Astrocyte (in vitro differentiated cells and primary cell): Measurements from ENCODE around the gene C1QL1. TPM values are rescaled to one million over a fixed set of nuclear protein-coding genes. Genes with fewer than 3 reads are reported as not detected.

Experiments
- DNase-seq: peaks from one replicate; pipeline ENCODE4 v3.0.0-alpha.2; 2010; ENCODE audit warnings: low read depth
- FAIRE-seq: peaks from 2 replicates; lab custom pipeline; 2011; peaks lifted over from hg19 to GRCh38; lab: Jason Lieb, UNC
- H2AFZ ChIP-seq: 2 replicates; pipeline ENCODE4 v1.6.0; 2012; ENCODE audit warnings: low read depth, low read length, inconsistent platforms
- H3K27ac ChIP-seq: 2 replicates; pipeline ENCODE4 v1.5.1; 2011; ENCODE audit warnings: low read depth, low read length, inconsistent platforms
- H3K27me3 ChIP-seq: 2 replicates; pipeline ENCODE4 v1.6.0; 2011; ENCODE audit warnings: low read length, inconsistent platforms; ENCODE audit not compliant: insufficient read depth
- H3K36me3 ChIP-seq: 2 replicates; pipeline ENCODE4 v1.5.1; 2011; ENCODE audit warnings: low read length, inconsistent platforms; ENCODE audit not compliant: insufficient read depth
- H3K4me1 ChIP-seq: 2 replicates; pipeline ENCODE4 v1.5.1; 2011; ENCODE audit warnings: low read length, inconsistent platforms; ENCODE audit not compliant: insufficient read depth
- H3K4me2 ChIP-seq: 2 replicates; pipeline ENCODE4 v1.6.0; 2012; ENCODE audit warnings: low read length, inconsistent platforms
- H3K4me3 ChIP-seq: 2 replicates; pipeline ENCODE4 v1.5.1; 2011; ENCODE audit warnings: low read depth, mild to moderate bottlenecking, low read length, inconsistent platforms; ENCODE audit not compliant: insufficient read depth
- H3K79me2 ChIP-seq: 2 replicates; pipeline ENCODE4 v1.6.0; 2012; ENCODE audit warnings: mild to moderate bottlenecking, low read length, inconsistent platforms; ENCODE audit not compliant: insufficient read depth
- H3K9ac ChIP-seq: 2 replicates; pipeline ENCODE4 v1.6.0; 2012; ENCODE audit warnings: mild to moderate bottlenecking, low read length, inconsistent platforms
- H3K9me3 ChIP-seq: 2 replicates; pipeline ENCODE4 v1.5.1; 2012; ENCODE audit warnings: low read depth, mild to moderate bottlenecking, low read length, inconsistent platforms; ENCODE audit not compliant: insufficient read depth
- H4K20me1 ChIP-seq: 2 replicates; pipeline ENCODE4 v1.6.0; 2012; ENCODE audit warnings: low read length, inconsistent platforms; ENCODE audit not compliant: insufficient read depth
- H3K27ac Mint-ChIP-seq: one replicate; pipeline ENCODE4 v1.8.0; 2021; ENCODE audit warnings: mild to moderate bottlenecking, mixed read lengths; ENCODE audit not compliant: unreplicated experiment
- H3K27me3 Mint-ChIP-seq: one replicate; pipeline ENCODE4 v1.8.0; 2021; ENCODE audit warnings: low read depth, mixed read lengths; ENCODE audit not compliant: unreplicated experiment
- H3K36me3 Mint-ChIP-seq: one replicate; pipeline ENCODE4 v1.8.0; 2021; ENCODE audit warnings: low read depth, mixed read lengths; ENCODE audit not compliant: unreplicated experiment
- H3K4me1 Mint-ChIP-seq: one replicate; pipeline ENCODE4 v1.8.0; 2021; ENCODE audit warnings: low read depth, mixed read lengths; ENCODE audit not compliant: unreplicated experiment
- H3K4me3 Mint-ChIP-seq: one replicate; pipeline ENCODE4 v1.8.0; 2021; ENCODE audit warnings: mild to moderate bottlenecking, moderate library complexity, mixed read lengths; ENCODE audit not compliant: unreplicated experiment
- H3K9me3 Mint-ChIP-seq: one replicate; pipeline ENCODE4 v1.8.0; 2021; ENCODE audit warnings: mild to moderate bottlenecking, mixed read lengths; ENCODE audit not compliant: unreplicated experiment
- CTCF ChIP-seq: IDR thresholded peaks from 2 replicates; pipeline ENCODE4 v1.5.1; 2011; ENCODE audit warnings: low read depth, mild to moderate bottlenecking, inconsistent platforms, low read length, moderate library complexity; ENCODE audit not compliant: insufficient read depth
- EZH2 ChIP-seq: IDR thresholded peaks from 2 replicates; pipeline ENCODE4 v1.6.1; 2012; ENCODE audit warnings: mild to moderate bottlenecking, low read length, inconsistent platforms; ENCODE audit not compliant: insufficient read depth
- total RNA-seq: library from RNA; stranded (reverse); gene quantifications from 2 replicates; pipeline ENCODE4 v1.2.1, GENCODE V29; 2021

The C1QL1 gene
- total RNA-seq, 1 donor from 2014 or later: not detected

GRCh38 chr17:44914148-44914547, 54.0 kb downstream of the C1QL1 start:
- no peak for DNase-seq
- Histone ChIP-seq H3K4me2 (no peak overlapping the region), H3K9ac (no peak overlapping the region), H3K4me3 (no peak overlapping the region), H3K79me2 (no peaks in the 10 kb centered on the region), H3K4me1 (peaks cover 25% of the 10 kb centered on the region), H2AFZ (no peak overlapping the region), H3K27ac (no peak overlapping the region), H3K9me3 (no peaks in the 10 kb centered on the region), H3K36me3 (no peaks in the 10 kb centered on the region), H3K27me3 (peaks cover 11% of the 10 kb centered on the region), H4K20me1 (no peaks in the 10 kb centered on the region)
- TF ChIP-seq CTCF: no peak
- TF ChIP-seq EZH2: no peak
- no peaks in the 10 kb centered on the region for H3K9me3 Mint-ChIP-seq
- no peaks in the 10 kb centered on the region for H3K36me3 Mint-ChIP-seq
- H3K4me1 Mint-ChIP-seq: peaks cover 7% of the 10 kb centered on the region
- no peak for FAIRE-seq
- H3K27me3 Mint-ChIP-seq: peaks cover 37% of the 10 kb centered on the region
- no peak overlapping the region for H3K4me3 Mint-ChIP-seq
- H3K27ac Mint-ChIP-seq: no peak overlapping the region

- Mint-ChIP-seq H3K9me3 (no peaks in the 10 kb centered on the region), H3K4me3 (no peak overlapping the region), H3K4me1 (peaks cover 7% of the 10 kb centered on the region), H3K27ac (no peak overlapping the region), H3K36me3 (no peaks in the 10 kb centered on the region), H3K27me3 (peaks cover 37% of the 10 kb centered on the region)
- Histone ChIP-seq H4K20me1 (no peaks in the 10 kb centered on the region), H3K79me2 (no peaks in the 10 kb centered on the region), H3K4me1 (peaks cover 27% of the 10 kb centered on the region), H3K4me3 (no peak overlapping the region), H2AFZ (no peak overlapping the region), H3K4me2 (no peak overlapping the region), H3K9me3 (no peaks in the 10 kb centered on the region), H3K9ac (no peak overlapping the region), H3K36me3 (no peaks in the 10 kb centered on the region), H3K27me3 (peaks cover 11% of the 10 kb centered on the region), H3K27ac (no peak overlapping the region)
- TF ChIP-seq EZH2: no peak
- no peak for TF ChIP-seq CTCF
- FAIRE-seq (no peak), DNase-seq (no peak)
Measured at GRCh38 chr17:44913676-44914075, 54.4 kb downstream of the C1QL1 start.

- Histone ChIP-seq H4K20me1 (no peaks in the 10 kb centered on the region), H3K9ac (no peak overlapping the region), H2AFZ (no peak overlapping the region), H3K9me3 (no peaks in the 10 kb centered on the region), H3K79me2 (no peaks in the 10 kb centered on the region), H3K4me1 (peaks cover 27% of the 10 kb centered on the region), H3K36me3 (no peaks in the 10 kb centered on the region), H3K4me3 (no peak overlapping the region), H3K4me2 (no peak overlapping the region), H3K27ac (no peak overlapping the region), H3K27me3 (peaks cover 11% of the 10 kb centered on the region)
- H3K36me3 Mint-ChIP-seq: no peaks in the 10 kb centered on the region
- H3K9me3 Mint-ChIP-seq: no peaks in the 10 kb centered on the region
- peaks cover 8% of the 10 kb centered on the region for H3K4me1 Mint-ChIP-seq
- no peak for DNase-seq
- no peak overlapping the region for H3K27ac Mint-ChIP-seq
- TF ChIP-seq EZH2 (no peak), CTCF (no peak)
- peaks cover 37% of the 10 kb centered on the region for H3K27me3 Mint-ChIP-seq
- H3K4me3 Mint-ChIP-seq: no peak overlapping the region
- no peak for FAIRE-seq
Measured at GRCh38 chr17:44912763-44913544, 55.1 kb downstream of the C1QL1 start.
